ENCODE data around the gene ADAMTSL1. TPM values are rescaled to one million over a fixed set of nuclear protein-coding genes. Genes with fewer than 3 reads are reported as not detected.
A peak's percentile ranks its signal among the peaks of the same experiment; 100 is the strongest.

ADAMTSL1 gene
- total RNA-seq, 1 donor from 2014 or later: 61.8 TPM

DNA sequence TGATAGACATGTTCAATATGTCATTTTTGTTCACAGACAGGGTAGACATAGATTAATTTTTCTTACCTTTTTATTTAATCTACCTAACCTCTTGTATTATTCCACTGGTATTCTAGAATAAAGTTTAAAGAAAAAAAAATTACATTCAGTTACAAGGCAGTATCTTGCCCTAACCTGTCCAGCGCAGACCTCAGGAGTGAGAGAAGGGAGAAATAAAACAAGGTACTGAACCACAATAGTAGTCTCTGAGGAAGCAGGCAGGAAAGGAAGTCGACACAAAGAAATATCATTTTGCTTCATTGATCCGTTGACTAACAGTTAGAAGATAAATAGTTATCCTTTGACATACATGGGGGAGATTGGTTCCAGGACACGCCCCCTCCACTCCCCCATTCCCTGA lies 12.5 kb upstream of the ADAMTSL1 start:
- DNase-seq (ENCODE audit: low spot score) (no peak), ATAC-seq (no peak)
- intact Hi-C loops (cut with DNase I): no loop called here

DNA sequence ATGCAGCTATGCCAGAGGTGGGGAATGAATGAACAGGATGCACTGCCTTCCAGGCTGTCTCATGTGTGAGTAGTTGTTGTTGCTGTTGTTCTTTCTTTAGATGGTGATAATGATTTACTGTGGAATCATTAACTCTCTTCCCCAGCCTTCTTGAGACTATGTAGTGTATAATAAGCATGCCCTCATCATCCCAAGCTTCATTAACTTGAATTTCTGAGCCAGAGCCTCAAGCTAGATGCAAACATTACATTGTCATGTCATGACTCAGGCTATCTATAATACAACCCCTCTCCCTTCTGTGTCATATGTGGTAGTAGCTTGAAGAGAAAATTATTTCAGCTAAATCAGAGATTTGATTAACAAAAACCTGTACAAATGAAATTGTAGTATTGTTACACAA lies 10.0 kb upstream of the ADAMTSL1 start:
- intact Hi-C loops (cut with DNase I): no loop called here
- no peak for DNase-seq (ENCODE audit: low spot score)
- ATAC-seq: no peak

DNA sequence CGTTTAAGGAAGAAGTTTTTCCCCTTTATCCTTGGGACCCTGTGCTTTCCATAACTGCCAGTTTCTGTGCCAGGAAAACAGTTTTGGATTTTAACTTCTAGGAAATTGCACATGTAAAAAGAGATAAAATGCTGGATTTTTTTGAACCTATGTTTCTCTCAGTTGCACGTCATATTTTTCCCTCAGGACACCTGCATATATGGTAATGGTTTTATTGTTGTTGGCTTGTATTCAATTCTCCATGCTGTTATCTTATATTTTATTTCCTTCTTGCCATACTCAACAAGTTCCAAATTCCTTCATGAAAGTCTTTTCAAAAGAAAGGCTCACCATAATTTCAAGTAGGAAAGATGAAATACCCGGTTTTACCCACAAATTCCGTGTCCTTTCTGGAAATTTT lies 7.9 kb upstream of the ADAMTSL1 start:
- ATAC-seq: no peak
- intact Hi-C loops (cut with DNase I): no loop called here
- no peak for DNase-seq (ENCODE audit: low spot score)

- intact Hi-C loops (cut with DNase I): no loop called here
- ATAC-seq (no peak), DNase-seq (ENCODE audit: low spot score) (no peak)
Observed at GRCh38 chr9:18467696-18468095, 6.3 kb upstream of the ADAMTSL1 start.

GRCh38 chr9:18472435-18472834 lies 1.5 kb upstream of the ADAMTSL1 start:
- intact Hi-C loops (cut with DNase I): no loop called here
- DNase-seq (ENCODE audit: low spot score): no peak
- ATAC-seq: no peak

DNA sequence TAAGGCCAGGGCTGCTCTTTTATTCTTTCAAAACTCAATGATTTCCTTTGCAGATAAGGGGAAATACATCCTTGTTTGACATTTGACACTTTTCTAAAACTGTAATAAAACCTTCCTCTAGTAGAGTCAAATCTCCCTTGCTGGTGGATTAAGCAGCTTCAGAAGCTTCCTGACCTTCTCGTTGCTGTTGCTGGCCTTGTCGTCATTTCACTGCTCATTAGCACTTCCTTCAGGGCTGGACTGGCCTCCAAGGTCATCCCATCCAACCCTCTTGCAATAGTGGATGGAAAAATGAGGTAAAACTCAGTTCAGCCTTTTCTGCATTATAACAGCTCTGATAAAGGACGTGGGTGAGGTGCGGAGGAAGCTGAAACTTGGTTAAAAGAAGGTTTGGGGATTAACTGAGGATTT lies 1.1 kb upstream of the ADAMTSL1 start:
- DNase-seq (ENCODE audit: low spot score) (peak; percentile 60), ATAC-seq (peak; percentile 88)
- intact Hi-C loops (cut with DNase I): no loop called here

DNA sequence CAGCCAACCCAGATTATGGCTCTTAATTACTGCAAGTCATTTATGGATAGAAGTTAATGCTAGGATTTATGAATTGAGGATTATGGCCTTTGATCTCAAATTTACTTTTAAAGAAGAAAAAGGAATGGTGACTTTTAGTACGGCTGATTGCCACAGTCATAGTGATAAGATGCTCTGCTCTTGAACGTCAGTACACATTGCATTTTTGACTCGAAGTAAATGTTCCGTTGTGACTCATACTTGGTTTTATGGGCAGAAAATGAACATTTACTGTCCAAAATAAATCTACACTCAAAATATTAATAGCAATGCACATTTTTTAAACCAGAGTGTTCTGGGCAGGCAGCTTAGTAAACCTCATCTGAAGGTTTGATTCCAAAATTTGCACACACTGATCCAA lies 830 bp downstream of the ADAMTSL1 start:
- ATAC-seq (peak; percentile 57), DNase-seq (ENCODE audit: low spot score) (no peak)
- intact Hi-C loops (cut with DNase I): no loop called here

- intact Hi-C loops (cut with DNase I): no loop called here
- DNase-seq (ENCODE audit: low spot score): no peak
- no peak for ATAC-seq
Observed at GRCh38 chr9:18477121-18477660, 3.2 kb downstream of the ADAMTSL1 start.

- DNase-seq (ENCODE audit: low spot score) (no peak), ATAC-seq (no peak)
- intact Hi-C loops (cut with DNase I): no loop called here
Observed at GRCh38 chr9:18477719-18478118, 3.8 kb downstream of the ADAMTSL1 start.

DNA sequence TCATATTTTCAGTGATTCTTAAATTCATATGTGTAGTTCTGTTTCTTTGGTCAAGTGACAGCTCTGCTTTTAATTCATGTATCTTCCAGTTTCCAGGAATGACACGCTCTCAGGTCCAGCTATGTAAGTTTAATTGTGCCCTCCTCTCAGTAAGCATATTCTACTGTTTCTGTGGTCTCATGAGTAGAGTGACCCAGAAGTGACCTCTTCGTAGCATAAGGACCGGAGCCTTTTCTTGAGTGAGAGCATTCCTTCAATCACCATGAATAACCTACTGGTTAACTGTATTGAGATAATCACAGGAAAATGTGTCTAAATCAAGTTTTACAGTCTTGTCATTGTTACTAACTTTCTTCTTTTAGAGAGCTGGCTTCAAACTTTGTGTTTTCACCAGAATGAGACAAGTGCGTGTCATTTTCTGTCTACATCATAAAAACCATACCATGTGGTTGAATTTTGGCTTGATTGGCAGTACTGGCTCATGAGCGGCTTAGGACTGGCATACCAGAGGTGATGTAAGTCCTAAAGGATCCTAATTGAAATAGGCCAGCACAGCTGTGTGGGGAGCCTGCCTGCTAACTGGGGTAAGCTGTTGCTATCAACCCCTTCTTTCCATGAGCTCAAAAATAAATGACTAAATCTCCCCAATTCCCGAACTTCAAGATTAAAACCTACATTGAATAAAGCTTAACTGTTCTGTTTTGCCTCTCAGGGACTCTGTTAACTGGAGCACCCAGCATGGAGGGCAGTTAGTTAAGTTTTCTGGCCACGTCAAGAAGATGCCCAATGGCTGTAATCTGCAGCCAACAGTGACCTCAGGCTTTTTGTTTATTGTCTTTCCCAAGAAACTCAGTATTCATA lies 4.8 kb downstream of the ADAMTSL1 start:
- ATAC-seq (no peak), DNase-seq (ENCODE audit: low spot score) (no peak)
- intact Hi-C loops (cut with DNase I): no loop called here

DNA sequence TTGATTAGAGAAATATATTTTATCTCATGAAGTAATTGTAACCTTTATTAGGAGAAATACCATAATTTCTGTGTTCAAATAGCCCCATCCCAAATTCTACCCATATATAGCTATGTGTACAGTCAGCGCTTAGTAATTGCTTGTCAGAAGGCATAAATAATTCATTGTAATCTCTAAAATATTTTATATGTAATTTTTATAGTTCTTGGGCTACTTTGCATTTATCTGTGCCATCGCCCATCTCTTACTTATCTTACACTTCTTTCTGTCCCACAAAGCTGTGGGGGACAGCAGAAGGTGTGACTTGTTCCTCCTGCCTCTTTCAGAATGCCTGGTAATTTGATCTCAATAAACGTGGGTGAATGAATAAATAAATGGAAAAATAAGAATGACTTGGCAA lies 5.5 kb downstream of the ADAMTSL1 start:
- ATAC-seq (no peak), DNase-seq (ENCODE audit: low spot score) (no peak)
- intact Hi-C loops (cut with DNase I): no loop called here

GRCh38 chr9:18480662-18481093 lies 6.7 kb downstream of the ADAMTSL1 start:
- peak; percentile 90 for ATAC-seq
- no peak for DNase-seq (ENCODE audit: low spot score)
- intact Hi-C loops (cut with DNase I): no loop called here

DNA sequence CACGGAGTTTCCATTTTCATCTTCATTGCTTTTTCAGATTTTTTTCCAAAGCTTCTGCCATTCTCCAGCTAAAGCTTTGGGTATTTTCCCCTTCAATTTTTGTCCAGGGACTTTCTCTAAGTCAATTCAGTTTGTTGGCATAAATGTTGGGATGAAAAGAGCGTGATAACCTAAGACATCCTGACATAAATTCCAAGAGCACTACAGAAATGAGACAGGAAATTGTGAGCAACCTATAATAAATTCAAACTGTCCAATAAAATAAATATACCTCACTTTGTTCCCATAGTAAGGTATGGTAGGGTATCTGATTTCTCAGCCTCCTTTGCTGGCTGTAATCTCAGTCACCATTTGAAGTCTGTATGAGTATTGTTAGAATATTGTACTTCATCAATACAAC lies 8.4 kb downstream of the ADAMTSL1 start:
- intact Hi-C loops (cut with DNase I): no loop called here
- ATAC-seq: no peak
- no peak for DNase-seq (ENCODE audit: low spot score)

GRCh38 chr9:18485714-18486113 lies 11.8 kb downstream of the ADAMTSL1 start:
- intact Hi-C loops (cut with DNase I): no loop called here
- DNase-seq (ENCODE audit: low spot score): no peak

DNA sequence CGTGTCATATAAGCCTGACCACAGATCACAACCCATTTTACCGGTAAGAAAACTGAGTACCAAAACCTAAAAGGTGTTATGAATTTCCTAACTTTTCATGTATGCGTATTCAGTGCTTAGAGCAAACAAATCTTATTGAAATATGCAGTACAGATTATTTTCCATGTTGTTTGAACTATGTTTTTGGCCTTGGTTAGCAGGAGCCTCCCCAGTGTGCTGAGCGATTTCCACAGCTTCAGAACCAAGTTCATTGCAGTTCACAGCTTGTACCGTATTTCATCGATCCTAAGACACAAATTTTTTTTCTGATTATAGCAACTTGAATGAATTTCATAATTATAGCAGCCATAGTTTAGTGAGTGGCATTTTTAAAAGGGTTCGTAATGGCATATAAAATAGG lies 13.7 kb downstream of the ADAMTSL1 start:
- ATAC-seq (peak; percentile 71), DNase-seq (ENCODE audit: low spot score) (no peak)
- intact Hi-C loops (cut with DNase I): no loop called here

More at GRCh38 chr9:18485714-18486113, 11.8 kb downstream of the ADAMTSL1 start:
- no peak for ATAC-seq

DNA sequence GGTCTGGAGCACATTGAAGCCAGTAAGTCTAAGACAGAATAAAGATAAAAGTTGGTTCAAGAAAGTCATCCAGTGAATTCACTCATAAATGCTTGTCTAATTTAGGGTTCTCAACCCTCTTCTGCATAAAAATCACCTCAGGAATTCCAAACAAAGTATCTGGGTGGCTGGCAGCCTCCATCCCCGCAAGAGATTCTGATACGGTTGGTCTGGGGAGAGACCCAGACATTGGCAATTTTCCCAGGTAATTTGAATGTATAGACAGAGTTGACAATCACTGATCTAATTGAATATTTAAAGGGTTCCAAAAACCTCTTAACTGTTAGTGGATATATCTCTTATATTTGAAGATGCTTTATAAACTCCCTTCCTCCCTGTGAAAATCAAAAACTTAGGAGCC lies 14.9 kb downstream of the ADAMTSL1 start:
- DNase-seq (ENCODE audit: low spot score): no peak
- intact Hi-C loops (cut with DNase I): no loop called here
- no peak for ATAC-seq

- intact Hi-C loops (cut with DNase I): no loop called here
- no peak for DNase-seq (ENCODE audit: low spot score)
- no peak for ATAC-seq
Observed at GRCh38 chr9:18489861-18490260, 15.9 kb downstream of the ADAMTSL1 start.

GRCh38 chr9:18490641-18491370 lies 16.9 kb downstream of the ADAMTSL1 start:
- DNase-seq (ENCODE audit: low spot score) (no peak), ATAC-seq (peak; percentile 78)
- intact Hi-C loops (cut with DNase I): no loop called here

GRCh38 chr9:18492612-18493011 lies 18.7 kb downstream of the ADAMTSL1 start:
- DNase-seq (ENCODE audit: low spot score) (no peak), ATAC-seq (no peak)
- intact Hi-C loops (cut with DNase I): no loop called here

DNA sequence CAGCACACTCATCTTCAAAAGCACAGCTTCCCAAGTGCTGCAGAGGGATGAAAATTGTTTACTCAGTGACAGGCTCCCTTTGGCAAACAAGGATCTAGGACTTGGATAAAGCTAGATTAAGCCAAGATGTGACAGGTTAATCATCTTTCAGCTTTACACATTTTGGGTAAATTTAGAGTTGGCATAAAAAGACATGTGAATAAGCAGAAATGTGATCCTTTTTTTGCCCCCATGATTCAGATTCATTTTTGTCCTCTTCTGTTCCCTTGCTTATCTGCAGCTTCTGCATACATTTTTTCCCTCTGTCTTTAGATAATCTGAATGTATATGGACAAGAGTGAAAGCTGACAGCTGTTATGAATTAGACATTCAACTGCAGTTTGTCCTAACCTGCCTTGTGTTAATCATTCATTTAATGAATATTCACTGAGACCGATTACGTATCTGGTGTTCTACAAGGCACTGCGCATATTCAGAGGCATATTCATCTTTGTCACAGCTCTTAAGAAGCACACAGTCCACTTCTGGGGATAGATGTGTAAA lies 19.6 kb downstream of the ADAMTSL1 start:
- no peak for ATAC-seq
- DNase-seq (ENCODE audit: low spot score): no peak
- intact Hi-C loops (cut with DNase I): no loop called here
